Ovary (tissue), 3 donors: Measurements from ENCODE around the gene NCOA3.

ENCODE experiments used
- CTCF ChIP-seq, 3 donors: fragments of 450-650 bp in 2 of 3; fragments of 200-600 bp in 1 of 3; IDR thresholded peaks; one replicate each; pipeline versions ENCODE4 v1.5.1 to v1.8.0; 2016 to 2022; ENCODE audit warnings: antibody characterized with exemption in 3 of 3, mild to moderate bottlenecking in 1 of 3
- POLR2A ChIP-seq: fragments of 450-650 bp; IDR thresholded peaks from one replicate; pipeline ENCODE4 v1.6.1; 2017; ENCODE audit warnings: antibody characterized with exemption, mild to moderate bottlenecking, moderate library complexity
- donor health status: DM: no; HTN: no; CAD: no.

GRCh38 chr20:47682028-47682783, 180.5 kb downstream of the NCOA3 start:
- no peak for TF ChIP-seq POLR2A
- no peak for TF ChIP-seq CTCF (IDR thresholded peaks at IDR 0.05)
